ENCODE measurements around the gene SCN4B. TPM values are rescaled to one million over a fixed set of nuclear protein-coding genes. Genes with fewer than 3 reads are reported as not detected.

SCN4B gene
- total RNA-seq, 1 donor from 2014 or later: 3.6 TPM

DNA sequence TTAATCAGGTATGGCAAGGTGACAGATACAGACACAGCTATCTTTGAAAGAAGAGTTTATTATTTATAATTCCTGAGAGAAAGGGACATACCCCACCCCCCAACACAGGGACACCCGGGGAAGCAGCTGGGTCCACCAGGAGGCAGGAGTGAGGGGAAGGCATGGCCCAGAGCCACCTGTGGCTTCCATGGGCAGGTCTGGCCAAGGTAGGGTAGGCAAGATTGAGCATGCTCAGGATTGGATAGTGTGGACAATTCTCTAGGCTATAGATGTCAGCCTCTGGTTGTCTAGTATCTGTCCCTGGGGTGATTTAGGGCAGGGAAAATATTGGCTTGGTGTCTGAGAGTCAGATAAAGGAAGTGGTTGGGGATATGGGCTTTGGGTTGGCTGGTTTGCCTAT, 38.4 kb downstream of the SCN4B start:
- no peaks in the 10 kb centered on the region for H4K20me1 ChIP-seq (ENCODE audit: low read depth)

DNA sequence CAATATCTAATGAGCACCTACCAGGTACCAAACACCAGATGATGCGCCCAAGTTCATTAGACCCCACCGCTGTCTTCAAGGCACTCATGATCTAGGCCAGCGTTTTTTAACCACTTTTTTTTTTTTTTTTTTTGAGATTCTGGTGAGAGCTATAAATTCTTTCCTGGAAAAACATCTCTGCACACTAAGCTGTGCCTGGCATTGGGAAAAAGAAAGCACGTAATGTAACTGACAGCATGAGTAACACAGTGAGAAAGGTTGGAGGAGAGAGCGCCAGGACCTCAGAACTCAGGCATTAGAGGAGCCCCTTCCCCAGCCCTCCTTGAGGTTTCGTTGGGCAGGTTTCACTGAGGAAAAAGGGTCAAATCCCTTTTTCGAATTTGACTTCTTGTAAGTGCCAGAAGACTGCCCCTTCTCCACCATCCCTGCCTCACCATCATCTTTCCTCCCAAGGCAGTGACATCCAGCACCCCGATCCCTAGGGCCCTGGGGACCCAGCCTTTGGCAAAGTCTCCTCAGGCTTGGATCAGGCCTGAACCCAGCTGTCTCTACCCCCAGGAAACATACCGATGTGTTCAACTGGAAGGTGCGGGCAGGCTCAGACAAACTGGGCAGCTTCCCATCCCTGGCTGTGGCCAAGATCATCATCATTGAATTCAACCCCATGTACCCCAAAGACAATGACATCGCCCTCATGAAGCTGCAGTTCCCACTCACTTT, 39.8 kb downstream of the SCN4B start:
- Mint-ChIP-seq H3K27ac (no peak overlapping the region), H3K36me3 (no peaks in the 10 kb centered on the region), H3K9me3 (no peaks in the 10 kb centered on the region), H3K4me1 (no peaks in the 10 kb centered on the region), H3K27me3 (ENCODE audit: insufficient read depth, low read depth) (peaks cover 15% of the 10 kb centered on the region), H3K4me3 (no peak overlapping the region)
- H3K4me2 ChIP-seq: no peak overlapping the region
- no peaks in the 10 kb centered on the region for H3K36me3 ChIP-seq
- H3K9ac ChIP-seq: no peak overlapping the region
- H3K27ac ChIP-seq: no peak overlapping the region
- no peak overlapping the region for H3K4me3 ChIP-seq
- H3F3A ChIP-seq (ENCODE audit: low read depth): no peaks in the 10 kb centered on the region
- H3K79me2 ChIP-seq (ENCODE audit: low read depth): no peaks in the 10 kb centered on the region
- DNase-seq (ENCODE audit: low spot score): no peak
- no peaks in the 10 kb centered on the region for H3K27me3 ChIP-seq
- H3K4me1 ChIP-seq: peaks cover 2% of the 10 kb centered on the region
- TF ChIP-seq EZH2phosphoT487 (IDR thresholded peaks at IDR 0.05) (no peak), EZH2 (IDR thresholded peaks at IDR 0.05) (no peak)
- TF ChIP-seq, protein P1, sequence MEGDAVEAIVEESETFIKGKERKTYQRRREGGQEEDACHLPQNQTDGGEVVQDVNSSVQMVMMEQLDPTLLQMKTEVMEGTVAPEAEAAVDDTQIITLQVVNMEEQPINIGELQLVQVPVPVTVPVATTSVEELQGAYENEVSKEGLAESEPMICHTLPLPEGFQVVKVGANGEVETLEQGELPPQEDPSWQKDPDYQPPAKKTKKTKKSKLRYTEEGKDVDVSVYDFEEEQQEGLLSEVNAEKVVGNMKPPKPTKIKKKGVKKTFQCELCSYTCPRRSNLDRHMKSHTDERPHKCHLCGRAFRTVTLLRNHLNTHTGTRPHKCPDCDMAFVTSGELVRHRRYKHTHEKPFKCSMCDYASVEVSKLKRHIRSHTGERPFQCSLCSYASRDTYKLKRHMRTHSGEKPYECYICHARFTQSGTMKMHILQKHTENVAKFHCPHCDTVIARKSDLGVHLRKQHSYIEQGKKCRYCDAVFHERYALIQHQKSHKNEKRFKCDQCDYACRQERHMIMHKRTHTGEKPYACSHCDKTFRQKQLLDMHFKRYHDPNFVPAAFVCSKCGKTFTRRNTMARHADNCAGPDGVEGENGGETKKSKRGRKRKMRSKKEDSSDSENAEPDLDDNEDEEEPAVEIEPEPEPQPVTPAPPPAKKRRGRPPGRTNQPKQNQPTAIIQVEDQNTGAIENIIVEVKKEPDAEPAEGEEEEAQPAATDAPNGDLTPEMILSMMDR (IDR thresholded peaks at IDR 0.05): no peak
- no peaks in the 10 kb centered on the region for H3K9me3 ChIP-seq (ENCODE audit: low read depth)
- H4K20me1 ChIP-seq (ENCODE audit: low read depth): no peaks in the 10 kb centered on the region
- H2AFZ ChIP-seq (replicated peaks): no peak overlapping the region

More for the DNA sequence above, 38.4 kb downstream of the SCN4B start:
- Mint-ChIP-seq H3K27ac (no peak overlapping the region), H3K4me3 (no peak overlapping the region), H3K4me1 (no peaks in the 10 kb centered on the region), H3K27me3 (ENCODE audit: insufficient read depth, low read depth) (peaks cover 13% of the 10 kb centered on the region), H3K9me3 (no peaks in the 10 kb centered on the region), H3K36me3 (no peaks in the 10 kb centered on the region)
- Histone ChIP-seq H3K4me2 (no peak overlapping the region), H3K36me3 (no peaks in the 10 kb centered on the region), H3K4me3 (no peak overlapping the region), H3K9ac (no peak overlapping the region), H3K4me1 (no peaks in the 10 kb centered on the region), H3K9me3 (ENCODE audit: low read depth) (no peaks in the 10 kb centered on the region), H2AFZ (replicated peaks) (no peak overlapping the region), H3K27me3 (no peaks in the 10 kb centered on the region), H3F3A (ENCODE audit: low read depth) (no peaks in the 10 kb centered on the region), H3K27ac (no peak overlapping the region), H3K79me2 (ENCODE audit: low read depth) (no peaks in the 10 kb centered on the region)
- no peak for DNase-seq (ENCODE audit: low spot score)
- TF ChIP-seq, protein P1 (IDR thresholded peaks at IDR 0.05): no peak
- no peak for TF ChIP-seq EZH2phosphoT487 (IDR thresholded peaks at IDR 0.05)
- no peak for TF ChIP-seq EZH2 (IDR thresholded peaks at IDR 0.05)

DNA sequence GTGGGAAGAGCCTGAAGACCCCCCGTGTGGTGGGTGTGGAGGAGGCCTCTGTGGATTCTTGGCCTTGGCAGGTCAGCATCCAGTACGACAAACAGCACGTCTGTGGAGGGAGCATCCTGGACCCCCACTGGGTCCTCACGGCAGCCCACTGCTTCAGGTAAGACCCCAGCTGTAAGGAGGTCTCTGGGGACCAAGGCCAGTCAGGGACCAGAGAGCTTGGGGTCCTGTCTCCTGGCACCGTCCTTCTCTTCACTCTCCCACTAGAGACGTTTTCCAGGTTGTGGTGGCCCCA, 40.9 kb downstream of the SCN4B start:
- no peaks in the 10 kb centered on the region for H4K20me1 ChIP-seq (ENCODE audit: low read depth)
- Mint-ChIP-seq H3K4me1 (no peaks in the 10 kb centered on the region), H3K27ac (no peak overlapping the region), H3K36me3 (no peaks in the 10 kb centered on the region), H3K4me3 (no peak overlapping the region), H3K27me3 (ENCODE audit: insufficient read depth, low read depth) (peaks cover 19% of the 10 kb centered on the region), H3K9me3 (no peaks in the 10 kb centered on the region)
- H3K9ac ChIP-seq: no peak overlapping the region
- H3K9me3 ChIP-seq (ENCODE audit: low read depth): no peaks in the 10 kb centered on the region
- H2AFZ ChIP-seq (replicated peaks): no peak overlapping the region
- no peak overlapping the region for H3K4me2 ChIP-seq
- DNase-seq (ENCODE audit: low spot score): no peak
- H3K27me3 ChIP-seq: no peaks in the 10 kb centered on the region
- H3K27ac ChIP-seq: no peak overlapping the region
- no peaks in the 10 kb centered on the region for H3F3A ChIP-seq (ENCODE audit: low read depth)
- no peak for TF ChIP-seq EZH2 (IDR thresholded peaks at IDR 0.05)
- TF ChIP-seq, protein P1 (IDR thresholded peaks at IDR 0.05): no peak
- no peak for TF ChIP-seq EZH2phosphoT487 (IDR thresholded peaks at IDR 0.05)
- H3K79me2 ChIP-seq (ENCODE audit: low read depth): no peaks in the 10 kb centered on the region
- no peak overlapping the region for H3K4me3 ChIP-seq
- no peaks in the 10 kb centered on the region for H3K36me3 ChIP-seq
- H3K4me1 ChIP-seq: peaks cover 2% of the 10 kb centered on the region

All from neural progenitor cell (in vitro differentiated cells).